SU-DHL-6 (cell line): Measurements from ENCODE around the gene ECI1.

Source experiments
- EZH2phosphoT487 ChIP-seq: fragments of 200-600 bp; sonication (generic), shearing (Covaris generic); conservative IDR thresholded peaks from 2 replicates; pipeline ENCODE4 v1.6.1; 2018; ENCODE audit warnings: mild to moderate bottlenecking, antibody characterized with exemption, low read length, moderate library complexity, mixed read lengths
- TF ChIP-seq, protein P1 (sequence below): fragments of 200-600 bp; sonication (generic); IDR thresholded peaks from one replicate; pipeline ENCODE4 v1.5.1; 2017; ENCODE audit warnings: antibody characterized with exemption, mild to moderate bottlenecking, low read length, moderate library complexity; ENCODE audit not compliant: insufficient read depth, poor library complexity, severe bottlenecking

DNA sequence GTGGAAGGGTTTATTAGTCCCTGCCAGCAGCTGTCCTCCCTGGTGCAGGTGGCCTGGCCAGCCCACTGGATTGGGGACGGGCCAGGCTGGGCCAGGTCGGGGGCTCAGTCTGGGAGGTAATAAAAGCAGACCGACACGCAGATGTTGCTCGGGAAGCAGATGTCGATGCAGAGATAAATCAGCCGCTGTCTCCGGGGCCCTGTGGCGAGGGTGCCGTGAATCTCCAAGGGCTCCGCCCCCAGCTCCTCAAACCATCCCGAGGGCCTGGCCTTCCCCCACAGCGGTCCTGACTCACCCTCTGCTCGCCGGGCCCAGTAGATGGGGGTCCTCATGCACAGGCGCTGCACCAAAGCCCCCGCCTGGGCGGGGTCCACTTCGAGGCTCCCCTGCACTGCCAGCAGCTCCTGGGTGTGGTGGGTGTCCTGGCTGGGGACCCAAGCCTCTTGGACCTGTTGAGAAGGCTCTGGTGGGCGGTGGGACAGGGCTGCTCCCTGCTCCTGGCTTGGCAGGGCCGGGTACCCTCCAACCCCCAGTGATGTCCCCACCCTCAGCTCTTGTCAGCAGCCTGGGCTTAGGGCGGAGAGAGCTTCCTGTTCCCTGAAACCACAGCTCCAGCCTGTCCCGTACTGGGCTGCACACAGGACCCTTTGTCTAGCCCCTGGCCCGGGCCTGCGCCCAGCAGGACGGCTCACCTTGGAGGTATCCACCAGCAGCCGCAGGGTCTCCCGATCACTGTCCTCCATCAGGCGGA lies 42.0 kb downstream of the ECI1 start:
- TF ChIP-seq, protein P1, sequence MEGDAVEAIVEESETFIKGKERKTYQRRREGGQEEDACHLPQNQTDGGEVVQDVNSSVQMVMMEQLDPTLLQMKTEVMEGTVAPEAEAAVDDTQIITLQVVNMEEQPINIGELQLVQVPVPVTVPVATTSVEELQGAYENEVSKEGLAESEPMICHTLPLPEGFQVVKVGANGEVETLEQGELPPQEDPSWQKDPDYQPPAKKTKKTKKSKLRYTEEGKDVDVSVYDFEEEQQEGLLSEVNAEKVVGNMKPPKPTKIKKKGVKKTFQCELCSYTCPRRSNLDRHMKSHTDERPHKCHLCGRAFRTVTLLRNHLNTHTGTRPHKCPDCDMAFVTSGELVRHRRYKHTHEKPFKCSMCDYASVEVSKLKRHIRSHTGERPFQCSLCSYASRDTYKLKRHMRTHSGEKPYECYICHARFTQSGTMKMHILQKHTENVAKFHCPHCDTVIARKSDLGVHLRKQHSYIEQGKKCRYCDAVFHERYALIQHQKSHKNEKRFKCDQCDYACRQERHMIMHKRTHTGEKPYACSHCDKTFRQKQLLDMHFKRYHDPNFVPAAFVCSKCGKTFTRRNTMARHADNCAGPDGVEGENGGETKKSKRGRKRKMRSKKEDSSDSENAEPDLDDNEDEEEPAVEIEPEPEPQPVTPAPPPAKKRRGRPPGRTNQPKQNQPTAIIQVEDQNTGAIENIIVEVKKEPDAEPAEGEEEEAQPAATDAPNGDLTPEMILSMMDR = no peak
- TF ChIP-seq EZH2phosphoT487 = no peak
